K562 (cell line): ENCODE data around the gene RASL11A. TPM values are rescaled to one million over a fixed set of nuclear protein-coding genes. Genes with fewer than 3 reads are reported as not detected.

ENCODE experiments used
- ATAC-seq: fragments of 200-7000 bp; cut with Tn5 transposase; 3 replicates; pipeline ENCODE4 v1.9.1; 2020; ENCODE audit warnings: moderate library complexity
- BruUV-seq: library from RNA; stranded (reverse); fragments of 400-500 nt; replicated peaks from 2 replicates; lab custom pipeline; 2021; lab: Mats Ljungman, UMichigan
- CTCF ChIA-PET: fragments of 300-600 bp; formaldehyde crosslinking; extraction: SDS; loops from one replicate; lab custom pipeline; 2021; ENCODE audit warnings: low intra/inter-chr PET ratio; lab: Yijun Ruan, JAX
- POLR2A ChIA-PET: fragments of 300-600, 350-650 bp; sonication (Branson Sonifier 250); formaldehyde crosslinking; extraction: SDS; loops from one replicate; lab custom pipeline; 2021; ENCODE audit warnings: antibody characterized with exemption, inconsistent platforms; lab: Yijun Ruan, JAX
- DNase-seq, 4 experiments: peaks; one replicate each; pipeline versions ENCODE4 v3.0.0 to v3.0.0-alpha.2; 2011 to 2018; ENCODE audit warnings: low spot score in 3 of 4, mixed read lengths in 3 of 4; ENCODE audit errors: extremely low read depth in 1 of 4
- FAIRE-seq: peaks from 2 replicates; lab custom pipeline; 2011; peaks lifted over from hg19 to GRCh38; lab: Jason Lieb, UNC
- H2AFZ ChIP-seq: 2 replicates; pipeline ENCODE4 v1.6.0; 2011; ENCODE audit warnings: low read depth, low read length, control low read depth, inconsistent platforms
- H3K27ac ChIP-seq: fragments of 200-600 bp; 3 replicates; pipeline ENCODE4 v1.8.0; 2011; ENCODE audit warnings: low read depth, mild to moderate bottlenecking, control low read depth, inconsistent platforms, low read length, moderate library complexity, mixed read lengths; ENCODE audit errors: extremely low read depth
- H3K27me3 ChIP-seq, 2 experiments: fragments of 300-600 bp in 1 of 2; 2 replicates in 1 of 2; 3 replicates in 1 of 2; pipeline versions ENCODE4 v1.6.0 to v1.8.0; 2011; ENCODE audit warnings: inconsistent platforms in 2 of 2, low read length in 2 of 2, mild to moderate bottlenecking in 1 of 2, mixed read lengths in 1 of 2, moderate library complexity in 1 of 2; ENCODE audit not compliant: control insufficient read depth in 2 of 2, insufficient read depth in 2 of 2
- H3K36me3 ChIP-seq: fragments of 300-600 bp; 3 replicates; pipeline ENCODE4 v1.8.0; 2011; ENCODE audit warnings: mild to moderate bottlenecking, low read length, inconsistent platforms; ENCODE audit not compliant: control insufficient read depth, insufficient read depth
- H3K4me1 ChIP-seq, 2 experiments: fragments of 200-600 bp in 1 of 2; replicated peaks in 1 of 2; 2 replicates in 1 of 2; 3 replicates in 1 of 2; pipeline versions ENCODE4 v1.5.1 to v1.8.0; 2011; ENCODE audit warnings: inconsistent platforms in 2 of 2, low read length in 2 of 2, mild to moderate bottlenecking in 1 of 2, mixed read lengths in 1 of 2, moderate library complexity in 1 of 2; ENCODE audit not compliant: control insufficient read depth in 2 of 2, insufficient read depth in 2 of 2
- H3K4me2 ChIP-seq: 2 replicates; pipeline ENCODE4 v1.6.1; 2011; ENCODE audit warnings: low read length, control low read depth, inconsistent platforms, mixed read lengths; ENCODE audit not compliant: insufficient read depth
- H3K4me3 ChIP-seq: fragments of 200-600 bp; sonication (generic), shearing (Covaris generic); 2 replicates; pipeline ENCODE4 v1.5.1; 2016; ENCODE audit warnings: control low read depth, inconsistent platforms
- H3K79me2 ChIP-seq: fragments of 200-600 bp; 3 replicates; pipeline ENCODE4 v1.8.0; 2011; ENCODE audit warnings: low read length, inconsistent platforms; ENCODE audit not compliant: control insufficient read depth, insufficient read depth
- H3K9ac ChIP-seq, 2 experiments: 2 replicates each; pipeline versions ENCODE4 v1.6.0 to v1.6.1; 2011; ENCODE audit warnings: low read depth in 2 of 2, low read length in 2 of 2, control low read depth in 1 of 2, inconsistent platforms in 1 of 2, mild to moderate bottlenecking in 1 of 2, mixed read lengths in 1 of 2; ENCODE audit not compliant: insufficient read depth in 1 of 2
- H3K9me1 ChIP-seq: one replicate; pipeline ENCODE4 v1.6.0; 2011; ENCODE audit warnings: inconsistent platforms, mild to moderate bottlenecking, low read length, moderate library complexity; ENCODE audit not compliant: control insufficient read depth, insufficient read depth
- H3K9me3 ChIP-seq: replicated peaks from 2 replicates; pipeline ENCODE4 v1.5.1; 2011; ENCODE audit warnings: low read depth, low read length, inconsistent platforms; ENCODE audit not compliant: control insufficient read depth, insufficient read depth
- H4K20me1 ChIP-seq: replicated peaks from 2 replicates; pipeline ENCODE4 v1.6.1; 2011; ENCODE audit warnings: low read length, inconsistent platforms, mixed read lengths; ENCODE audit not compliant: control insufficient read depth, insufficient read depth
- CBX1 ChIP-seq: sonication (generic); IDR thresholded peaks from 2 replicates; pipeline ENCODE4 v1.6.1; 2016; ENCODE audit warnings: antibody characterized with exemption, low read depth, mild to moderate bottlenecking
- GTF2A2 ChIP-seq: IDR thresholded peaks from 2 replicates; pipeline ENCODE4 v1.6.1; 2016; ENCODE audit warnings: mild to moderate bottlenecking, missing genetic modification characterization, missing compliant biosample characterization
- SMC3 ChIP-seq: conservative IDR thresholded peaks from 2 replicates; pipeline ENCODE4 v1.6.1; 2011; ENCODE audit warnings: low read depth, low read length, improper control_type of control experiment; ENCODE audit not compliant: insufficient read depth
- SRSF3 ChIP-seq: fragments of 200-400 bp; formaldehyde crosslinking; IDR thresholded peaks from 2 replicates; pipeline ENCODE4 v1.6.1; 2016; ENCODE audit warnings: mild to moderate bottlenecking, low read length, moderate library complexity; ENCODE audit not compliant: insufficient read depth
- XRCC4 ChIP-seq: IDR thresholded peaks from one replicate; pipeline ENCODE4 v1.6.1; 2011; ENCODE audit not compliant: insufficient read depth, insufficient read length; ENCODE audit errors: extremely low read depth
- ZBTB26 ChIP-seq: fragments of 450-650 bp; formaldehyde crosslinking; IDR thresholded peaks from 2 replicates; pipeline ENCODE4 v1.4.0; 2022; ENCODE audit warnings: missing genetic modification characterization
- WGBS: fragments of 100-300 bp; shearing (Covaris generic); methylation state at CpG from one replicate; pipeline ENCODE4 v1.1.6; 2016; ENCODE audit warnings: low coverage, mixed read lengths; ENCODE audit not compliant: insufficient coverage; ENCODE audit errors: missing lambda C conversion rate; 5-methylcytosine and 5-hydroxymethylcytosine counted together
- in situ Hi-C: fragments of 300-500 bp; cut with MboI; formaldehyde crosslinking; loops from 4 replicates; pipeline ENCODE4 v1.15.0; 2018; ENCODE audit warnings: inconsistent platforms, mixed read lengths
- intact Hi-C: fragments of 100-400 bp; cut with micrococcal nuclease; formaldehyde crosslinking; loops from 2 replicates; pipeline ENCODE4 v1.14.2; 2022
- polyA plus RNA-seq, 8 experiments: library from polyadenylated mRNA; depleted of rRNA in 4 of 8; stranded (reverse) in 5 of 8; unstranded in 3 of 8; fragments of >200 nt; fragmentation: Nextera tagmentation in 2 of 8; fragmentation: Illumina TruSeq in 1 of 8; extraction: Ambion mirVana in 2 of 8; extraction: Trizol in 1 of 8; gene quantifications; 2 replicates each; pipeline versions ENCODE4 v1.2.1 to v1.2.3, GENCODE V29; 2011 to 2014; ENCODE audit warnings: inconsistent platforms in 1 of 8, missing spikeins in 1 of 8
- total RNA-seq, 7 experiments: library from RNA; depleted of rRNA in 6 of 7; stranded (reverse); fragments of >200 nt in 6 of 7; fragmentation: Illumina TruSeq in 2 of 7; extraction: Trizol in 2 of 7; gene quantifications; 2 replicates each; pipeline versions ENCODE4 v1.2.1 to v1.2.3, GENCODE V29; 2011 to 2021; ENCODE audit warnings: low replicate concordance in 1 of 7

RASL11A gene
- total and polyA plus RNA-seq, 9 of the 15 experiments (the other 6 are each of a cell fraction or from before 2014, with no cell fraction given), result 0.11 to 2.2 (median 1.5) TPM; not detected in 1

- no peak overlapping the region for H3K9ac ChIP-seq
- DNase-seq, result no peak
- intact Hi-C loops (no loop called here), in situ Hi-C loops (no loop called here)
- no peaks in the 10 kb centered on the region for H4K20me1 ChIP-seq
- no peaks in the 10 kb centered on the region for H3K9me3 ChIP-seq
- H3K79me2 ChIP-seq, result no peaks in the 10 kb centered on the region
- no TSS peak for BruUV-seq
- no peak for ATAC-seq
- H3K4me1 ChIP-seq, result no peaks in the 10 kb centered on the region
- no peak overlapping the region for H2AFZ ChIP-seq
- peaks cover 17 to 29% of the 10 kb centered on the region in 2 experiments for H3K27me3 ChIP-seq
- no peaks in the 10 kb centered on the region for H3K36me3 ChIP-seq
- FAIRE-seq, result no peak
- no peak overlapping the region for H3K4me3 ChIP-seq
- H3K27ac ChIP-seq, result no peak overlapping the region
- no peak overlapping the region for H3K4me2 ChIP-seq
- 0% methylated on average over 2 of the region's 2 CpGs for WGBS
- H3K9me1 ChIP-seq, result no peaks in the 10 kb centered on the region
- POLR2A ChIA-PET, result no interaction called here
- TF ChIP-seq ZBTB26 (CRISPR knock-in tag) (no peak), SRSF3 (no peak), CBX1 (no peak), SMC3 (no peak), GTF2A2 (no peak), XRCC4 (no peak)
- TF ChIP-seq, all 486 proteins: peak for 0
- CTCF ChIA-PET, result no interaction called here
Observed at GRCh38 chr13:27304611-27305010, 34.0 kb downstream of the RASL11A start.
